Measurements from ENCODE around the gene WNT2B. TPM values are rescaled to one million over a fixed set of nuclear protein-coding genes. Genes with fewer than 3 reads are reported as not detected.

The WNT2B gene
- total RNA-seq (2021; fragmentation: NEBNext Ultra II Directional; extraction: Animal tissue kit (Norgen Biotek cat#: 25700)) (0.90 and 2.0 TPM in 2 replicates), polyA plus RNA-seq (2011; rRNA removed) (0.33 and 0.60 TPM in 2 replicates), polyA minus RNA-seq (2011; rRNA and poly(A)+ RNA removed) (0.59 and 0.95 TPM in 2 replicates)
- polyA plus RNA-seq (2011; cell fraction: cytosol; rRNA removed): 0.56 TPM
- 1.9 TPM for polyA plus RNA-seq (2011; cell fraction: nucleus; rRNA removed)
- polyA plus RNA-seq (2012, experiment 1 of 2): 0.52 to 1.2 TPM (median 0.84 TPM) in 4 replicates
- polyA plus RNA-seq (2012, experiment 2 of 2): 0.05 TPM
- polyA plus RNA-seq (2013, experiment 1 of 2): 0.30 TPM
- 0.28 TPM for polyA plus RNA-seq (2013, experiment 2 of 2)
- polyA minus RNA-seq (2011; cell fraction: cytosol; rRNA and poly(A)+ RNA removed): 0.59 TPM
- polyA minus RNA-seq (2011; cell fraction: nucleus; rRNA and poly(A)+ RNA removed): 1.1 TPM
- long read RNA-seq, experiment 1, partial matches to known transcripts: 0 of 1 reads
- long read RNA-seq, experiment 1, other reads (novel, unspliced or antisense): 1 of 1 reads
- long read RNA-seq, experiment 2, partial matches to known transcripts: 1 of 1 reads
- long read RNA-seq, experiment 2, other reads (novel, unspliced or antisense): 0 of 1 reads

DNA sequence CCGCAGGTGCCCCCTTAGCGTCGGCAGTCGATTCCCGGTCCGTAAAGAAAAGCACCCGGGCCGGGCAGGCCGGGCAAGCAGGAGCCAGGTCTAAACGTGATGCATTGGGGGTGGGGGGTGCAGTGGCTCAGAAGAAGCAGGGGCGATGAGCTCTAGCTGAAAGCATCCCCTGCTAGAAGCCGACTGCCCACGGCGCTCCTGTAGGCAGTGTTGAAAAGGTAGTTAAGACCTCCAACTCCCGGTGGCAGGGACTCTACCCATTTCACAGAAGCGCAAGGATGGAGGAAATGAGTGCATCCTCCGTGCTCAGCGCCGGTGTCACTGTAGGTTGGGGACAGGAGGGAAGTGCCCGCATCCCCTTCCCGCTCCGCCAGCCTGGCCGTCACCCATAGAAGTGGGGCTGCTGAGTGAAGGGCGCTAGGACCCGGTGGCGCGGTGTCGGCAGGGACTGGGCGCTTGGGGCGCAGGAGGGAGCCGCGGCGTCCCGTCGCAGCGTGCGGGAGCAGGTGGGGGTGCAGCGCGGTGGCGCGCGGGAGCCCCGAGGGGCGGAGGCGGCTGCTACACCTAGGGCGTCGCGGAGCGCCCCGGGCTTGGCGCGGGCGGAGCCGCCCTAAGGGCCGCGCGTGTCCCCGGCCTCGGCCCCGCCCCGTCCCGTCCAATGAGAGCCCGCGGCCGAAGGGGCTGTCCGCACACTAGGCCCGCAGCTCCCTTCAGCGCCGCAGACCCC, at the start of gene WNT2B:
TSS of gene WNT2B (plus strand) at position 688 of the 727 bp plus-strand sequence. CDS start 298 bp downstream, outside the sequence.
- H2BK12ac ChIP-seq (ENCODE audit: low read depth, low read length): peak within 1 kb of the TSS; percentile 27; the same call in 1 of the 2 replicates
- H3K56ac ChIP-seq (replicated peaks; ENCODE audit: insufficient read length, low read depth, low read length): no peak within 1 kb of the TSS
- no peak within 1 kb of the TSS for H3K4ac ChIP-seq (replicated peaks; ENCODE audit: insufficient read length, low read depth, low read length)
- H3K4me2 ChIP-seq (ENCODE audit: insufficient read depth in 1 of 2, low read depth in 2 of 2, low read length in 2 of 2): peak within 1 kb of the TSS; percentile 66 to 98
- no peaks in the 10 kb centered on the region for H3K9me3 ChIP-seq (ENCODE audit: insufficient read depth in 2 of 2, low read depth in 1 of 2, low read length in 1 of 2)
- no peak within 1 kb of the TSS for H3K27ac ChIP-seq (ENCODE audit: low read depth, low read length)
- no peaks in the 10 kb centered on the region; a peak in 1 of 8 replicates for H3K36me3 ChIP-seq (ENCODE audit: control insufficient read depth in 2 of 4, insufficient read depth in 4 of 4, low read length in 3 of 4)
- H2AFZ ChIP-seq (ENCODE audit: low read length): peak within 1 kb of the TSS; percentile 95
- no peak within 1 kb of the TSS for H2AK5ac ChIP-seq (ENCODE audit: low read depth, low read length)
- peak within 1 kb of the TSS; percentile 69 for H4K8ac ChIP-seq (ENCODE audit: extremely low read depth, insufficient read depth, low read length)
- peaks cover 0 to 25% (median 9%) of the 10 kb centered on the region in 4 experiments; a peak in 5 of 7 replicates for H3K4me1 ChIP-seq (replicated peaks in 1 of 4; ENCODE audit: control insufficient read depth in 3 of 4, insufficient read depth in 4 of 4, low read length in 3 of 4)
- POLR2A ChIA-PET (ENCODE audit: partially characterized antibody): interaction anchor here (0.8 to 4.0 kb wide), 7 partner anchors 8 to 205 kb away, joined by 3 to 22 read pairs (median 4); partner anchors contain the start of genes CAPZA1 and ST7L
- WGBS, 2 experiments (ENCODE audit: extremely low coverage in 1 of 2, insufficient coverage in 1 of 2, insufficient read length in 1 of 2, insufficient replicate concordance in 2 of 2, low coverage in 1 of 2, low lambda C conversion rate in 2 of 2, missing lambda C conversion rate in 1 of 2): 3% methylated on average over 54 of the region's 69 CpGs; no CpG with 5 or more reads in 1 of the 2 experiments
- H3K4me3 ChIP-seq (ENCODE audit: extremely low read depth in 1 of 4, insufficient read depth in 2 of 4, low read depth in 3 of 4, low read length in 4 of 4): peak within 1 kb of the TSS; percentile 72 to 84 (median 82)
- H3K79me2 ChIP-seq (ENCODE audit: control insufficient read depth in 1 of 2, insufficient read depth in 2 of 2, low read length in 2 of 2): no peaks in the 10 kb centered on the region
- H2BK120ac ChIP-seq (replicated peaks; ENCODE audit: low read depth, low read length): no peak within 1 kb of the TSS
- H4K5ac ChIP-seq (ENCODE audit: insufficient read length, low read depth, low read length): no peak within 1 kb of the TSS
- H4K91ac ChIP-seq (replicated peaks; ENCODE audit: insufficient read length, low read length): no peak within 1 kb of the TSS
- FAIRE-seq (no peak), DNase-seq (ENCODE audit: low read depth in 1 of 2, low spot score in 2 of 2) (peak in 1 of 2 experiments; percentile 88)
- H2BK20ac ChIP-seq (ENCODE audit: low read length): no peak within 1 kb of the TSS
- H3K27me3 ChIP-seq (replicated peaks in 1 of 4; ENCODE audit: control insufficient read depth in 3 of 4, extremely low read depth in 1 of 4, insufficient read depth in 3 of 4, low read length in 3 of 4): peaks cover 31 to 94% (median 74%) of the 10 kb centered on the region in 4 experiments
- no peak within 1 kb of the TSS; the same call in 1 of the 2 replicates for H2BK5ac ChIP-seq (ENCODE audit: low read depth, low read length)
- peak within 1 kb of the TSS; percentile 25; the same call in 1 of the 2 replicates for H3K18ac ChIP-seq (ENCODE audit: extremely low read depth, low read length)
- peak within 1 kb of the TSS in 1 of 4 experiments; percentile 19; a peak in 2 of 7 replicates for H3K9ac ChIP-seq (replicated peaks in 1 of 4; ENCODE audit: extremely low read depth in 1 of 4, low read depth in 3 of 4, low read length in 3 of 4)
- H4K20me1 ChIP-seq (replicated peaks in 1 of 2; ENCODE audit: control insufficient read depth in 1 of 2, insufficient read depth in 2 of 2, low read length in 2 of 2): no peaks in the 10 kb centered on the region
- H3K14ac ChIP-seq (ENCODE audit: insufficient read length): no peak within 1 kb of the TSS
- H3K79me1 ChIP-seq (ENCODE audit: low read depth, low read length): no peaks in the 10 kb centered on the region
- H3K23me2 ChIP-seq (ENCODE audit: low read depth, low read length): peaks cover 17% of the 10 kb centered on the region
- CTCF ChIA-PET (ENCODE audit: partially characterized antibody): interaction anchor here (0.8 to 1.2 kb wide), 5 partner anchors 15 to 115 kb away, joined by 3 to 4 read pairs (median 3); no protein-coding TSS in a partner anchor
- no peak within 1 kb of the TSS for H3K23ac ChIP-seq (ENCODE audit: insufficient read length)
- 0 out of 2 replicates have a peak within 1 kb of the TSS, but pooled peaks have one; percentile 88 for H2BK15ac ChIP-seq (ENCODE audit: low read length)
- TF ChIP-seq HDAC2 (IDR thresholded peaks at IDR 0.05; ENCODE audit: borderline replicate concordance in 1 of 2, low read depth in 2 of 2, low read length in 2 of 2): peak in 1 of 2 experiments; percentile 38; a peak in 1 of 4 replicates
- peak; percentile 99 for TF ChIP-seq FOSL1 (IDR thresholded peaks at IDR 0.05; ENCODE audit: insufficient read depth, low read depth, low read length)
- 0 out of 2 replicates have a peak, but pooled peaks have one; percentile 13 for TF ChIP-seq TAF1 (IDR thresholded peaks at IDR 0.05; ENCODE audit: low read depth, low read length)
- peak; percentile 72 for TF ChIP-seq MAX (IDR thresholded peaks at IDR 0.05)
- TF ChIP-seq GABPA (IDR thresholded peaks at IDR 0.05; ENCODE audit: borderline replicate concordance, insufficient read depth, low read length): 0 out of 2 replicates have a peak, but pooled peaks have one; percentile 33
- peak; percentile 34 to 78; a peak in 1 of 4 replicates for TF ChIP-seq SIN3A (conservative IDR thresholded peaks at IDR 0.05 in 1 of 2, IDR thresholded peaks at IDR 0.05 in 1 of 2; ENCODE audit: low read depth in 1 of 2, low read length in 2 of 2)
- peak; percentile 53; the same call in 1 of the 2 replicates for TF ChIP-seq SP1 (IDR thresholded peaks at IDR 0.05; ENCODE audit: low read depth, low read length)
